T follicular helper cell (primary cell): ENCODE results near the gene HEPACAM2.
A peak's percentile ranks its signal among the peaks of the same experiment; 100 is the strongest.

Experiments
- DNase-seq: peaks from one replicate; pipeline ENCODE4 v3.0.0-alpha.2; 2020; ENCODE audit warnings: low read depth
- total RNA-seq, 2 experiments: gene quantifications; one replicate each; lab custom pipeline; 2026; lab: John Stamatoyannopoulos, UW

HEPACAM2 gene
- 0.09 to 0.12 reads per million in 2 experiments for total RNA-seq

- DNase-seq: no peak
These were observed at the start of gene HEPACAM2 for GRCh38 chr7:93226310-93226709. Gene HEPACAM2 (minus strand): TSS chr7:93226469.

GRCh38 chr7:93265220-93265619, 39.0 kb upstream of the HEPACAM2 start:
- DNase-seq: no peak

- no peak for DNase-seq
These were observed 36.3 kb upstream of the HEPACAM2 start for GRCh38 chr7:93262535-93262934.

GRCh38 chr7:93258661-93259060, 32.4 kb upstream of the HEPACAM2 start:
- no peak for DNase-seq

GRCh38 chr7:93249491-93250148, 23.4 kb upstream of the HEPACAM2 start:
- no peak for DNase-seq

GRCh38 chr7:93245525-93246432, 19.5 kb upstream of the HEPACAM2 start:
- no peak for DNase-seq

GRCh38 chr7:93242106-93242505, 15.8 kb upstream of the HEPACAM2 start:
- DNase-seq: no peak

GRCh38 chr7:93239824-93240223, 13.6 kb upstream of the HEPACAM2 start:
- no peak for DNase-seq

- DNase-seq: no peak
These were observed 12.5 kb upstream of the HEPACAM2 start for GRCh38 chr7:93238748-93239147.

GRCh38 chr7:93238131-93238530, 11.9 kb upstream of the HEPACAM2 start:
- no peak for DNase-seq

- no peak for DNase-seq
These were observed 9.3 kb upstream of the HEPACAM2 start for GRCh38 chr7:93235541-93235940.

- DNase-seq: no peak
These were observed 6.4 kb upstream of the HEPACAM2 start for GRCh38 chr7:93232673-93233018.

- peak; percentile 91 for DNase-seq
These were observed 5.8 kb upstream of the HEPACAM2 start, which contains the start of gene VPS50 for GRCh38 chr7:93231799-93232672. Gene VPS50 (plus strand): TSS chr7:93232366. CDS start chr7:93232468, 102 bp downstream.

GRCh38 chr7:93231259-93231658, 5.0 kb upstream of the HEPACAM2 start:
- DNase-seq: no peak

- DNase-seq: no peak
These were observed 2.0 kb upstream of the HEPACAM2 start for GRCh38 chr7:93228302-93228701.

GRCh38 chr7:93219868-93220267, 6.4 kb downstream of the HEPACAM2 start:
- no peak for DNase-seq

GRCh38 chr7:93218997-93219827, 7.1 kb downstream of the HEPACAM2 start:
- no peak for DNase-seq

GRCh38 chr7:93212881-93213280, 13.4 kb downstream of the HEPACAM2 start:
- DNase-seq: no peak

GRCh38 chr7:93211228-93211818, 14.9 kb downstream of the HEPACAM2 start:
- no peak for DNase-seq

GRCh38 chr7:93205046-93205445, 21.2 kb downstream of the HEPACAM2 start:
- DNase-seq: no peak

GRCh38 chr7:93203496-93203895, 22.8 kb downstream of the HEPACAM2 start:
- DNase-seq: no peak
